ENCODE measurements around the gene EPHA2.

The EPHA2 gene

GRCh38 chr1:16149702-16150488 is 6.0 kb downstream of the EPHA2 start:
- no peak for DNase-seq (ENCODE audit: low spot score)

GRCh38 chr1:16149146-16149545 is 6.7 kb downstream of the EPHA2 start:
- no peak for DNase-seq (ENCODE audit: low spot score)

GRCh38 chr1:16148329-16149092 is 7.4 kb downstream of the EPHA2 start:
- DNase-seq (ENCODE audit: low spot score): no peak

GRCh38 chr1:16147156-16147926 is 8.5 kb downstream of the EPHA2 start:
- no peak for DNase-seq (ENCODE audit: low spot score)

GRCh38 chr1:16146279-16147155 is 9.4 kb downstream of the EPHA2 start:
- peak; percentile 94 for DNase-seq (ENCODE audit: low spot score)

GRCh38 chr1:16145662-16146278 is 10.1 kb downstream of the EPHA2 start:
- DNase-seq (ENCODE audit: low spot score): peak; percentile 93

- DNase-seq (ENCODE audit: low spot score): no peak
These were observed 10.7 kb downstream of the EPHA2 start for GRCh38 chr1:16145030-16145661.

- DNase-seq (ENCODE audit: low spot score): no peak
These were observed 11.4 kb downstream of the EPHA2 start for GRCh38 chr1:16144325-16145029.

- no peak for DNase-seq (ENCODE audit: low spot score)
These were observed 12.1 kb downstream of the EPHA2 start for GRCh38 chr1:16143566-16144324.

- DNase-seq (ENCODE audit: low spot score): no peak
These were observed 12.8 kb downstream of the EPHA2 start for GRCh38 chr1:16143005-16143565.

- no peak for DNase-seq (ENCODE audit: low spot score)
These were observed 13.4 kb downstream of the EPHA2 start for GRCh38 chr1:16142383-16142995.

GRCh38 chr1:16141573-16142336 is 14.1 kb downstream of the EPHA2 start:
- no peak for DNase-seq (ENCODE audit: low spot score)

- DNase-seq (ENCODE audit: low spot score): no peak
These were observed 15.7 kb downstream of the EPHA2 start for GRCh38 chr1:16140068-16140596.

GRCh38 chr1:16139473-16139962 is 16.4 kb downstream of the EPHA2 start:
- DNase-seq (ENCODE audit: low spot score): peak; percentile 88

- DNase-seq (ENCODE audit: low spot score): peak; percentile 61
These were observed 17.1 kb downstream of the EPHA2 start for GRCh38 chr1:16138772-16139221.

GRCh38 chr1:16137890-16138467 is 17.9 kb downstream of the EPHA2 start:
- DNase-seq (ENCODE audit: low spot score): no peak

- no peak for DNase-seq (ENCODE audit: low spot score)
These were observed 20.4 kb downstream of the EPHA2 start for GRCh38 chr1:16135501-16135900.

All from AG08396 (cell line).